RWPE1 (cell line): ENCODE measurements around the gene ADIPOQ.
"Not testable (repeated sequence)": the region's sequence is repeated elsewhere in the genome, so short reads cannot be mapped to it uniquely, and the experiment has no call there.

ENCODE experiments used
- CTCF ChIA-PET: fragments of 350-600 bp; sonication (Branson Sonifier 250); formaldehyde crosslinking; extraction: SDS; loops from one replicate; lab custom pipeline; 2021; lab: Yijun Ruan, JAX
- POLR2A ChIA-PET: fragments of 400-600 bp; formaldehyde crosslinking; extraction: SDS; loops from one replicate; lab custom pipeline; 2020; ENCODE audit warnings: antibody characterized with exemption; ENCODE audit not compliant: low non-redundant PET; lab: Yijun Ruan, JAX
- DNase-seq: peaks from one replicate; pipeline ENCODE4 v3.0.0; 2012; ENCODE audit warnings: low spot score
- H3K27ac ChIP-seq: fragments of 450-650 bp; 2 replicates; pipeline ENCODE4 v1.5.1; 2017
- CTCF ChIP-seq: fragments of 450-650 bp; conservative IDR thresholded peaks from 2 replicates; pipeline ENCODE4 v1.5.1; 2017; ENCODE audit warnings: low read depth, mild to moderate bottlenecking

ADIPOQ gene

GRCh38 chr3:186890911-186891310, 48.4 kb downstream of the ADIPOQ start:
- TF ChIP-seq CTCF, result no peak
- ChIA-PET CTCF (no interaction called here), POLR2A (no interaction called here)
- DNase-seq, result no peak
- H3K27ac ChIP-seq, result no peak overlapping the region

GRCh38 chr3:186893071-186893470, 50.6 kb downstream of the ADIPOQ start:
- DNase-seq, POLR2A ChIA-PET, CTCF ChIA-PET, H3K27ac ChIP-seq: not testable (repeated sequence)

GRCh38 chr3:186895406-186895805, 52.9 kb downstream of the ADIPOQ start:
- ChIA-PET POLR2A (no interaction called here), CTCF (no interaction called here)
- no peak for TF ChIP-seq CTCF
- no peak overlapping the region for H3K27ac ChIP-seq
- DNase-seq, result no peak

- ChIA-PET POLR2A (no interaction called here), CTCF (no interaction called here)
- no peak overlapping the region for H3K27ac ChIP-seq
- no peak for TF ChIP-seq CTCF
- no peak for DNase-seq
These were observed 53.5 kb downstream of the ADIPOQ start for GRCh38 chr3:186896006-186896405.

GRCh38 chr3:186896875-186897274, 54.4 kb downstream of the ADIPOQ start:
- CTCF ChIA-PET, result no interaction called here
- POLR2A ChIA-PET, result no interaction called here
- no peak for DNase-seq
- H3K27ac ChIP-seq, result no peak overlapping the region
- TF ChIP-seq CTCF, result no peak

GRCh38 chr3:186901135-186901734, 58.7 kb downstream of the ADIPOQ start:
- CTCF ChIA-PET, result no interaction called here
- H3K27ac ChIP-seq, result no peak overlapping the region
- DNase-seq, result no peak
- POLR2A ChIA-PET, result no interaction called here
- no peak for TF ChIP-seq CTCF

- POLR2A ChIA-PET, result no interaction called here
- no peak for TF ChIP-seq CTCF
- CTCF ChIA-PET, result no interaction called here
- DNase-seq, result no peak
- H3K27ac ChIP-seq, result no peak overlapping the region
These were observed 59.6 kb downstream of the ADIPOQ start for GRCh38 chr3:186902154-186902553.
